IMR-90 (cell line): ENCODE results near the gene ERMARD. TPM values are rescaled to one million over a fixed set of nuclear protein-coding genes. Genes with fewer than 3 reads are reported as not detected.

ENCODE experiments used
- ATAC-seq: fragments of 200-7000 bp; cut with Tn5 transposase; 2 replicates; pipeline ENCODE4 v1.9.1; 2020; ENCODE audit warnings: low read depth, mild to moderate bottlenecking, moderate library complexity
- BruUV-seq: library from RNA; stranded (reverse); fragments of 400-500 nt; replicated peaks from 2 replicates; lab custom pipeline; 2021; lab: Mats Ljungman, UMichigan
- CTCF ChIA-PET: fragments of 300-600 bp; formaldehyde crosslinking; extraction: SDS; loops from one replicate; lab custom pipeline; 2021; ENCODE audit warnings: antibody characterized with exemption; lab: Yijun Ruan, JAX
- POLR2A ChIA-PET: fragments of 300-600 bp; sonication (Branson Sonifier 250); formaldehyde crosslinking; loops from one replicate; lab custom pipeline; 2022; ENCODE audit warnings: antibody characterized with exemption; ENCODE audit not compliant: unreplicated experiment; lab: Charles Lee
- DNase-seq: peaks from one replicate; pipeline ENCODE4 v3.0.0; 2013
- H2AFZ ChIP-seq: replicated peaks from 2 replicates; pipeline ENCODE3; 2013; ENCODE audit warnings: low read length, mild to moderate bottlenecking; ENCODE audit not compliant: poor library complexity
- H2AK5ac ChIP-seq: 2 replicates; pipeline ENCODE4 v1.6.1; 2013; ENCODE audit warnings: low read depth, low read length, inconsistent platforms
- H2AK9ac ChIP-seq: replicated peaks from 2 replicates; pipeline ENCODE3; 2013; ENCODE audit warnings: mild to moderate bottlenecking, low read depth, low read length, moderate library complexity; ENCODE audit not compliant: poor library complexity
- H2BK120ac ChIP-seq: 2 replicates; pipeline ENCODE4 v1.6.1; 2013; ENCODE audit warnings: low read depth, low read length, inconsistent platforms
- H2BK15ac ChIP-seq: 3 replicates; pipeline ENCODE4 v1.6.1; 2013; ENCODE audit warnings: low read depth, low read length, inconsistent platforms
- H2BK20ac ChIP-seq: 2 replicates; pipeline ENCODE4 v1.6.1; 2013; ENCODE audit warnings: low read depth, mild to moderate bottlenecking, inconsistent platforms, low read length, moderate library complexity
- H2BK5ac ChIP-seq: 2 replicates; pipeline ENCODE4 v1.6.1; 2013; ENCODE audit warnings: mild to moderate bottlenecking, low read depth, low read length, inconsistent platforms; ENCODE audit not compliant: poor library complexity, severe bottlenecking
- H3K14ac ChIP-seq: replicated peaks from 2 replicates; pipeline ENCODE4 v1.6.1; 2013; ENCODE audit warnings: low read depth, low read length, inconsistent platforms
- H3K18ac ChIP-seq: 2 replicates; pipeline ENCODE4 v1.6.1; 2013; ENCODE audit warnings: low read depth, low read length, control low read depth
- H3K23ac ChIP-seq: 2 replicates; pipeline ENCODE4 v1.6.1; 2013; ENCODE audit warnings: low read depth, low read length, inconsistent platforms
- H3K27ac ChIP-seq: 2 replicates; pipeline ENCODE4 v1.5.1; 2013; ENCODE audit warnings: mild to moderate bottlenecking, control low read depth, low read length; ENCODE audit not compliant: insufficient read depth
- H3K27me3 ChIP-seq: 2 replicates; pipeline ENCODE4 v1.6.1; 2013; ENCODE audit warnings: low read length; ENCODE audit not compliant: control insufficient read depth, insufficient read depth
- H3K36me3 ChIP-seq: 2 replicates; pipeline ENCODE4 v1.6.1; 2013; ENCODE audit warnings: low read length, mixed read lengths; ENCODE audit not compliant: control insufficient read depth, insufficient read depth
- H3K4ac ChIP-seq: 2 replicates; pipeline ENCODE4 v1.6.1; 2013; ENCODE audit warnings: low read depth, low read length, inconsistent platforms
- H3K4me1 ChIP-seq: 2 replicates; pipeline ENCODE4 v1.6.1; 2013; ENCODE audit warnings: low read length, mixed read lengths; ENCODE audit not compliant: control insufficient read depth, insufficient read depth
- H3K4me2 ChIP-seq: 2 replicates; pipeline ENCODE4 v1.6.1; 2013; ENCODE audit warnings: low read depth, mild to moderate bottlenecking, control low read depth, low read length, moderate library complexity
- H3K4me3 ChIP-seq: 2 replicates; pipeline ENCODE4 v1.5.1; 2013; ENCODE audit warnings: low read depth, mild to moderate bottlenecking, control low read depth, low read length, moderate library complexity; ENCODE audit not compliant: insufficient read depth
- H3K56ac ChIP-seq: 2 replicates; pipeline ENCODE4 v1.6.1; 2013; ENCODE audit warnings: low read length, inconsistent platforms; ENCODE audit not compliant: insufficient read depth; ENCODE audit errors: extremely low read depth
- H3K79me1 ChIP-seq, 2 experiments: 2 replicates each; pipeline ENCODE4 v1.6.1; 2013; ENCODE audit warnings: low read length in 2 of 2, inconsistent platforms in 1 of 2, low read depth in 1 of 2
- H3K9ac ChIP-seq: 2 replicates; pipeline ENCODE4 v1.6.1; 2013; ENCODE audit warnings: low read depth, low read length, control low read depth
- H3K9me1 ChIP-seq: 2 replicates; pipeline ENCODE4 v1.6.1; 2013; ENCODE audit warnings: low read length, inconsistent platforms; ENCODE audit not compliant: insufficient read depth
- H3K9me3 ChIP-seq: 2 replicates; pipeline ENCODE4 v1.6.1; 2013; ENCODE audit warnings: low read length; ENCODE audit not compliant: control insufficient read depth, insufficient read depth
- H4K20me1 ChIP-seq: 2 replicates; pipeline ENCODE4 v1.6.1; 2013; ENCODE audit warnings: low read length, inconsistent platforms; ENCODE audit not compliant: insufficient read depth
- H4K5ac ChIP-seq: 2 replicates; pipeline ENCODE4 v1.6.1; 2013; ENCODE audit warnings: mild to moderate bottlenecking, low read depth, low read length, control low read depth
- H4K8ac ChIP-seq, 2 experiments: 2 replicates each; pipeline ENCODE4 v1.6.1; 2013; ENCODE audit warnings: low read depth in 2 of 2, low read length in 2 of 2, control low read depth in 1 of 2, inconsistent platforms in 1 of 2
- H4K91ac ChIP-seq: 2 replicates; pipeline ENCODE4 v1.6.1; 2013; ENCODE audit warnings: low read depth, low read length, inconsistent platforms; ENCODE audit not compliant: insufficient read depth
- BHLHE40 ChIP-seq: fragments of 150-350 bp; IDR thresholded peaks from 2 replicates; pipeline ENCODE4 v1.6.1; 2016; ENCODE audit warnings: mild to moderate bottlenecking, low read depth, low read length
- CEBPB ChIP-seq: IDR thresholded peaks from 2 replicates; pipeline ENCODE4 v1.6.1; 2012; ENCODE audit warnings: low read depth, low read length, improper control_type of control experiment
- CTCF ChIP-seq: conservative IDR thresholded peaks from 2 replicates; pipeline ENCODE4 v1.5.1; 2012; ENCODE audit warnings: mild to moderate bottlenecking, low read depth, low read length, improper control_type of control experiment
- ELK1 ChIP-seq: fragments of 150-350 bp; IDR thresholded peaks from 2 replicates; pipeline ENCODE4 v1.6.1; 2016; ENCODE audit warnings: low read depth, mild to moderate bottlenecking, low read length, moderate library complexity, borderline replicate concordance
- MAFK ChIP-seq: IDR thresholded peaks from 2 replicates; pipeline ENCODE4 v1.6.1; 2012; ENCODE audit warnings: low read depth, low read length, improper control_type of control experiment
- MAZ ChIP-seq: IDR thresholded peaks from 2 replicates; pipeline ENCODE4 v1.6.1; 2012; ENCODE audit warnings: low read depth, mild to moderate bottlenecking, low read length, improper control_type of control experiment, moderate library complexity, borderline replicate concordance
- MXI1 ChIP-seq: IDR thresholded peaks from 2 replicates; pipeline ENCODE4 v1.6.1; 2012; ENCODE audit warnings: low read depth, mild to moderate bottlenecking, low read length, moderate library complexity, borderline replicate concordance
- NFE2L2 ChIP-seq: fragments of 150-350 bp; IDR thresholded peaks from 2 replicates; pipeline ENCODE4 v1.6.1; 2016; ENCODE audit warnings: low read depth, mild to moderate bottlenecking, low read length
- RAD21 ChIP-seq: IDR thresholded peaks from 2 replicates; pipeline ENCODE4 v1.6.1; 2012; ENCODE audit warnings: low read length, improper control_type of control experiment
- RCOR1 ChIP-seq: IDR thresholded peaks from 2 replicates; pipeline ENCODE4 v1.6.1; 2012; ENCODE audit warnings: mild to moderate bottlenecking, low read length, improper control_type of control experiment; ENCODE audit not compliant: insufficient replicate concordance
- RFX5 ChIP-seq: IDR thresholded peaks from 2 replicates; pipeline ENCODE4 v1.8.0; 2012; ENCODE audit warnings: low read depth, mild to moderate bottlenecking, low read length, moderate library complexity
- SMC3 ChIP-seq: fragments of 150-350 bp; IDR thresholded peaks from 2 replicates; pipeline ENCODE4 v1.6.1; 2016; ENCODE audit warnings: low read depth, mild to moderate bottlenecking, antibody characterized with exemption, low read length, moderate library complexity
- USF2 ChIP-seq: fragments of 150-350 bp; IDR thresholded peaks from 2 replicates; pipeline ENCODE4 v1.6.1; 2017; ENCODE audit warnings: mild to moderate bottlenecking, antibody characterized with exemption, low read length, low read depth
- WGBS, 2 experiments: methylation state at CpG; one replicate each; pipeline versions ENCODE4 v1.1.5 to v1.1.7; 2013; ENCODE audit warnings: missing lambda C conversion rate in 2 of 2; ENCODE audit not compliant: insufficient read length in 1 of 2; ENCODE audit errors: extremely low coverage in 2 of 2; 5-methylcytosine and 5-hydroxymethylcytosine counted together
- dilution Hi-C: fragments of 300-500 bp; cut with HindIII; formaldehyde crosslinking; loops from one replicate; pipeline ENCODE4 v1.14.3; 2018; ENCODE audit warnings: low sequenced_read_pairs; ENCODE audit not compliant: unreplicated experiment
- in situ Hi-C: fragments of 300-500 bp; cut with MboI; formaldehyde crosslinking; loops from 3 replicates; pipeline ENCODE4 v1.14.3; 2019; ENCODE audit warnings: low sequenced_read_pairs, inconsistent platforms, mixed read lengths
- intact Hi-C: fragments of 100-400 bp; cut with micrococcal nuclease; formaldehyde crosslinking; loops from 2 replicates; pipeline ENCODE4 v1.10.0; 2022
- polyA plus RNA-seq, 3 experiments: library from polyadenylated mRNA; depleted of rRNA; stranded (reverse); fragments of >200 nt; gene quantifications; 2 replicates each; pipeline ENCODE4 v1.2.3, GENCODE V29; 2012; ENCODE audit warnings: low replicate concordance in 1 of 3
- total RNA-seq: library from RNA; depleted of rRNA; stranded (reverse); fragments of >200 nt; gene quantifications from 2 replicates; pipeline ENCODE4 v1.2.3, GENCODE V29; 2012

ERMARD gene
- total and polyA plus RNA-seq, 2 of the 4 experiments (the other 2 are of a cell fraction) = 15.1 to 25.4 TPM

- peak overlapping the region; percentile 49; the same call in 1 of the 2 replicates for H3K18ac ChIP-seq
- POLR2A ChIA-PET = no interaction called here
- no CpG with 5 or more reads among the region's 12 CpGs for WGBS, 2 experiments
- H3K9me1 ChIP-seq = no peaks in the 10 kb centered on the region; the same call in 1 of the 2 replicates
- BruUV-seq = no TSS peak
- H2AK5ac ChIP-seq = no peak overlapping the region; the same call in 1 of the 2 replicates
- no peak overlapping the region for H2AK9ac ChIP-seq
- H3K9ac ChIP-seq = no peak overlapping the region
- DNase-seq (no peak), ATAC-seq (no peak)
- H3K79me1 ChIP-seq = no peaks in the 10 kb centered on the region
- H4K20me1 ChIP-seq = no peaks in the 10 kb centered on the region
- no peak overlapping the region for H3K4me3 ChIP-seq
- no peak overlapping the region for H3K14ac ChIP-seq
- no peak overlapping the region for H3K56ac ChIP-seq
- no peaks in the 10 kb centered on the region for H3K27me3 ChIP-seq
- dilution Hi-C loops = no loop called here
- H2AFZ ChIP-seq = peak overlapping the region; percentile 13
- no peak overlapping the region for H3K4me2 ChIP-seq
- in situ Hi-C loops = no loop called here
- TF ChIP-seq NFE2L2 = no peak
- TF ChIP-seq SMC3 = no peak
- no peak for TF ChIP-seq ELK1
- no peak for TF ChIP-seq USF2
- no peak for TF ChIP-seq CEBPB
- no peak for TF ChIP-seq RAD21
- TF ChIP-seq BHLHE40 = no peak
- TF ChIP-seq CTCF = no peak
- no peak for TF ChIP-seq MAZ
- no peak for TF ChIP-seq MXI1
- no peak for TF ChIP-seq RFX5
- TF ChIP-seq RCOR1 = no peak
- TF ChIP-seq MAFK = no peak
- H4K8ac ChIP-seq = no peak overlapping the region
- H4K5ac ChIP-seq = no peak overlapping the region
- H2BK15ac ChIP-seq = no peak overlapping the region
- CTCF ChIA-PET = no interaction called here
- H4K91ac ChIP-seq = no peak overlapping the region; the same call in 1 of the 2 replicates
- no peak overlapping the region for H3K23ac ChIP-seq
- peaks cover 10% of the 10 kb centered on the region for H3K4me1 ChIP-seq
- H3K36me3 ChIP-seq = peaks cover 26% of the 10 kb centered on the region
- no peak overlapping the region for H3K27ac ChIP-seq
- intact Hi-C loops = no loop called here
- H3K4ac ChIP-seq = no peak overlapping the region
- H2BK120ac ChIP-seq = no peak overlapping the region
- no peak overlapping the region for H2BK20ac ChIP-seq
- H2BK5ac ChIP-seq = no peak overlapping the region
- H3K9me3 ChIP-seq = peaks cover 3% of the 10 kb centered on the region; the same call in 1 of the 2 replicates
These were observed 26.5 kb downstream of the ERMARD start for GRCh38 chr6:169777896-169778295.
